Measurements from ENCODE around the gene ZFR. TPM values are rescaled to one million over a fixed set of nuclear protein-coding genes. Genes with fewer than 3 reads are reported as not detected.
"Not testable (repeated sequence)": the region's sequence is repeated elsewhere in the genome, so short reads cannot be mapped to it uniquely, and the experiment has no call there.

Gene ZFR
- total RNA-seq, 1 donor from 2014 or later, result 131 TPM

GRCh38 chr5:32432633-32433032 lies 11.9 kb downstream of the ZFR start:
- TF ChIP-seq EZH2 (IDR thresholded peaks at IDR 0.05) (no peak), EZH2phosphoT487 (IDR thresholded peaks at IDR 0.05) (no peak), CTCF (IDR thresholded peaks at IDR 0.05) (no peak)

GRCh38 chr5:32430825-32431224 lies 13.7 kb downstream of the ZFR start:
- H3K9me3 ChIP-seq (ENCODE audit: low read depth), result peaks cover 19% of the 10 kb centered on the region
- not testable (repeated sequence) for H3K4me1 ChIP-seq; DNase-seq (ENCODE audit: low spot score); H3K4me3 Mint-ChIP-seq; H3K4me1 Mint-ChIP-seq; H3F3A ChIP-seq (ENCODE audit: low read depth); H3K4me3 ChIP-seq; H3K27ac Mint-ChIP-seq; H3K27ac ChIP-seq; H2AFZ ChIP-seq (replicated peaks); H3K27me3 ChIP-seq; H3K27me3 Mint-ChIP-seq (ENCODE audit: insufficient read depth, low read depth); H3K9ac ChIP-seq; H3K4me2 ChIP-seq
- Mint-ChIP-seq H3K36me3 (peaks cover 78% of the 10 kb centered on the region), H3K9me3 (peaks cover 67% of the 10 kb centered on the region)
- H4K20me1 ChIP-seq (ENCODE audit: low read depth), result peaks cover 38% of the 10 kb centered on the region
- peaks cover 16% of the 10 kb centered on the region for H3K36me3 ChIP-seq
- H3K79me2 ChIP-seq (ENCODE audit: low read depth), result peaks cover 99% of the 10 kb centered on the region

More at GRCh38 chr5:32432633-32433032, 11.9 kb downstream of the ZFR start:
- no peaks in the 10 kb centered on the region for H3K4me1 ChIP-seq
- peaks cover 56% of the 10 kb centered on the region for H3K9me3 Mint-ChIP-seq
- no peaks in the 10 kb centered on the region for H3F3A ChIP-seq (ENCODE audit: low read depth)
- H3K9me3 ChIP-seq (ENCODE audit: low read depth), result peaks cover 2% of the 10 kb centered on the region
- H3K4me3 ChIP-seq, result no peak overlapping the region
- H3K4me3 Mint-ChIP-seq, result no peak overlapping the region
- H3K9ac ChIP-seq, result no peak overlapping the region
- H3K36me3 ChIP-seq, result peaks cover 14% of the 10 kb centered on the region
- no peak for DNase-seq (ENCODE audit: low spot score)
- H3K27me3 ChIP-seq, result no peaks in the 10 kb centered on the region
- peaks cover 99% of the 10 kb centered on the region for H3K79me2 ChIP-seq (ENCODE audit: low read depth)
- H3K27ac Mint-ChIP-seq, result no peak overlapping the region
- no peaks in the 10 kb centered on the region for H3K4me1 Mint-ChIP-seq
- H4K20me1 ChIP-seq (ENCODE audit: low read depth), result peaks cover 50% of the 10 kb centered on the region
- H2AFZ ChIP-seq (replicated peaks), result no peak overlapping the region
- H3K36me3 Mint-ChIP-seq, result peaks cover 73% of the 10 kb centered on the region
- H3K27me3 Mint-ChIP-seq (ENCODE audit: insufficient read depth, low read depth), result peaks cover 3% of the 10 kb centered on the region
- no peak overlapping the region for H3K27ac ChIP-seq
- no peak overlapping the region for H3K4me2 ChIP-seq

GRCh38 chr5:32428426-32428825 lies 16.1 kb downstream of the ZFR start:
- peaks cover 75% of the 10 kb centered on the region for H3K36me3 Mint-ChIP-seq

More at GRCh38 chr5:32428426-32428825, 16.1 kb downstream of the ZFR start:
- TF ChIP-seq EZH2phosphoT487 (IDR thresholded peaks at IDR 0.05), result no peak
- no peak for TF ChIP-seq CTCF (IDR thresholded peaks at IDR 0.05)
- TF ChIP-seq EZH2 (IDR thresholded peaks at IDR 0.05), result no peak
- no peak overlapping the region for H3K4me3 Mint-ChIP-seq
- Histone ChIP-seq H3K4me1 (no peaks in the 10 kb centered on the region), H3K27ac (no peak overlapping the region), H3F3A (ENCODE audit: low read depth) (no peaks in the 10 kb centered on the region), H3K4me3 (no peak overlapping the region), H4K20me1 (ENCODE audit: low read depth) (peaks cover 26% of the 10 kb centered on the region), H3K4me2 (no peak overlapping the region), H3K36me3 (peaks cover 18% of the 10 kb centered on the region), H3K27me3 (no peaks in the 10 kb centered on the region), H3K9me3 (ENCODE audit: low read depth) (peaks cover 21% of the 10 kb centered on the region), H3K9ac (no peak overlapping the region), H2AFZ (replicated peaks) (no peak overlapping the region), H3K79me2 (ENCODE audit: low read depth) (peaks cover 99% of the 10 kb centered on the region)
- H3K4me1 Mint-ChIP-seq, result no peaks in the 10 kb centered on the region
- H3K27me3 Mint-ChIP-seq (ENCODE audit: insufficient read depth, low read depth), result peaks cover 3% of the 10 kb centered on the region
- DNase-seq (ENCODE audit: low spot score), result no peak
- no peak overlapping the region for H3K27ac Mint-ChIP-seq
- peaks cover 65% of the 10 kb centered on the region for H3K9me3 Mint-ChIP-seq

All from neural progenitor cell (in vitro differentiated cells).